Duodenal mucosa (tissue), 2 donors: ENCODE measurements around the gene LPP.

Experiments
- H3K27ac ChIP-seq: one replicate; pipeline ENCODE4 v1.7.0; 2013; ENCODE audit warnings: low read depth, low read length
- H3K27me3 ChIP-seq, 2 donors: one replicate each; pipeline ENCODE4 v1.7.0; 2013; ENCODE audit warnings: low read length in 2 of 2, control low read depth in 1 of 2; ENCODE audit not compliant: insufficient read depth in 2 of 2, control insufficient read depth in 1 of 2
- H3K36me3 ChIP-seq, 2 donors: one replicate each; pipeline ENCODE4 v1.7.0; 2013; ENCODE audit warnings: low read length in 2 of 2, control low read depth in 1 of 2; ENCODE audit not compliant: insufficient read depth in 2 of 2, control insufficient read depth in 1 of 2
- H3K4me1 ChIP-seq, 2 donors: one replicate each; pipeline ENCODE4 v1.7.0; 2013; ENCODE audit warnings: low read length in 2 of 2, control low read depth in 1 of 2; ENCODE audit not compliant: insufficient read depth in 2 of 2, control insufficient read depth in 1 of 2
- H3K4me3 ChIP-seq, 2 donors: one replicate each; pipeline ENCODE4 v1.7.0; 2013; ENCODE audit warnings: low read length in 2 of 2, low read depth in 1 of 2
- H3K9ac ChIP-seq, 2 donors: one replicate each; pipeline ENCODE4 v1.7.0; 2013; ENCODE audit warnings: low read length in 2 of 2, low read depth in 1 of 2
- H3K9me3 ChIP-seq, 2 donors: one replicate each; pipeline ENCODE4 v1.7.0; 2013; ENCODE audit warnings: low read length in 2 of 2, control low read depth in 1 of 2; ENCODE audit not compliant: control insufficient read depth in 1 of 2

LPP gene

DNA sequence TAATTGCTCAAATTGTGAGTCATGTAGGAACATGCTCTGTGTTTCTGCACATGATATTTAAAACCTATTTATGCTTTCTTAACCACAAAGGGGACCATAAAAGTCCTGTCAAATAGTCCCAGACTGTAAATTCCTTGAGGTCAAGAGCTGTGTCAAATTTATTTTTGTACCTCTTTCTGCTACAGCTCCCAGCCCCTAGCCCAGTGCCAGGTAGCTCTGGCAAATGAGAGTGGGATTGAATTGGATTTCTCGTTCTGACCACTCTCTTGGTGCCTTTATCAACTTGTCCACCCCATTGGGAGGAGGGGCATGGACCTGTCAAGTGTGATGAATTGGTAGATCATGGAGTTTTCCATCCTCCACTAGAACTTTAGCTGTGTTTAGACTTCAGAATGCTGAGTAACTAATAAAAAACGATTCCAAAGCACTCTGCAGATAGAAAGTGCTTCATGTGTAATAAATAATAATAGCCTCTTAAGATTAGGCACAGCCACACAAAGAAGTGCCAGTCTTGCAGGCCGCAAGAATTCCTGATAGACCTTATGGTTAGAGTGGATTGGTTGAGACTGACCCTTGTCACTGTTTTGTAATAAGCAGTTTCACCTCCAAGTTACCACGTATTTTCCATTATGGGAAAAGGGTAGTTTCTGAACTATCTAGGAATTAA lies 120.4 kb downstream of the LPP start:
- no peaks in the 10 kb centered on the region for H3K27me3 ChIP-seq
- no peaks in the 10 kb centered on the region for H3K9me3 ChIP-seq
- H3K27ac ChIP-seq = no peak overlapping the region
- no peak overlapping the region for H3K9ac ChIP-seq
- no peak overlapping the region for H3K4me3 ChIP-seq
- H3K4me1 ChIP-seq = peaks cover 4 to 37% of the 10 kb centered on the region in 2 donors
- no peaks in the 10 kb centered on the region for H3K36me3 ChIP-seq

DNA sequence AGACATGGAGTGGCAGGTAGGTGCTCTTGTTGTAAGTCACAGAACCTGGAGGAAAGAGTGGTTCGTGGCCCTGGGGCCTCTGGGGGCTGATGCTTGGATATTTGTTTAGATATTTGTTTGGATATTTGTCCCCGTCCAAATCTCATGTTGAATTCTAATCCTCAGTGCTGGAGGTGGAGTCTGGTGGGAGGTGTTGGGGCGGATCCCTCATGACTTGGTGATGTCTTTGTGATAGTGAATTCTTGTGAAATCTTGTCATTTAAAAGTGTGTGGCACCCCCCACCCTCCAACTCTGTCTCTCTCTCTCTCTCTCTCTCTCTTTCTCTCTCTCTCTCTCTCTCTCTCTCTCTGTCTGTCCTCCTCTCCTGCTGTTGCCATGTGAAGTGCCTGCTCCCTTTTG lies 122.4 kb downstream of the LPP start:
- Histone ChIP-seq H3K27me3 (no peaks in the 10 kb centered on the region), H3K27ac (no peak overlapping the region), H3K4me3 (no peak overlapping the region), H3K4me1 (peaks cover 4 to 26% of the 10 kb centered on the region in 2 donors), H3K9me3 (no peaks in the 10 kb centered on the region), H3K36me3 (no peaks in the 10 kb centered on the region), H3K9ac (no peak overlapping the region)

DNA sequence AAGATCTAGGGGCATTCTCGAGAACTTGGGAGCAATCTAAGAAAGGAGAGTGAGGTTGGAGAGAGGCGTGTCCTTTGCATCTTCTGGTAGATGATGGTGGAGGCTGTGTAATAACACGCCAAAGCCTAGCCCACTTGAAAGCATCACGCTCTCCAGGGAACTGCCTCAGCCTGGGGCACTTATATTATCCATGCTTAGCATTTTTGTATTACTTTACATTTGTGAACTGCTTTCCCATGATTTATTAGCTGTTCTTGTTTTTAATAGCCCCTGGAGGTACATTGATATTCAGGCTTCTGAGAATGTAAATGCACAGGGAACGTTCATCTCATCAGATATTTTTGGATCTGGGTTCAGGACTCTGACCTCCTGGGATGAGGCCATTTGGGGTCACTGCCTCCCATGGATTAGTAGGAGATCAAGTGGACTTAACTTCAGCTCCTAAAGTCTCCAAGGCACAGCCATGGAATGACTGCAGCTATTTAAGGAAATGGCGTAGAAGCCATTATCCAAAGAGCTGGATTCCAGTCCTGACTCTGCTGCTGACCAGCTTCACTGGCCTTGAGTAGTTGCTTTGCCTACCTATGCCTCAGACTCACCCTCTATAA lies 124.9 kb downstream of the LPP start:
- Histone ChIP-seq H3K27me3 (no peaks in the 10 kb centered on the region), H3K27ac (no peak overlapping the region), H3K4me3 (no peak overlapping the region), H3K9me3 (no peaks in the 10 kb centered on the region), H3K9ac (no peak overlapping the region), H3K36me3 (no peaks in the 10 kb centered on the region), H3K4me1 (peaks cover 14 to 20% of the 10 kb centered on the region in 2 donors)

DNA sequence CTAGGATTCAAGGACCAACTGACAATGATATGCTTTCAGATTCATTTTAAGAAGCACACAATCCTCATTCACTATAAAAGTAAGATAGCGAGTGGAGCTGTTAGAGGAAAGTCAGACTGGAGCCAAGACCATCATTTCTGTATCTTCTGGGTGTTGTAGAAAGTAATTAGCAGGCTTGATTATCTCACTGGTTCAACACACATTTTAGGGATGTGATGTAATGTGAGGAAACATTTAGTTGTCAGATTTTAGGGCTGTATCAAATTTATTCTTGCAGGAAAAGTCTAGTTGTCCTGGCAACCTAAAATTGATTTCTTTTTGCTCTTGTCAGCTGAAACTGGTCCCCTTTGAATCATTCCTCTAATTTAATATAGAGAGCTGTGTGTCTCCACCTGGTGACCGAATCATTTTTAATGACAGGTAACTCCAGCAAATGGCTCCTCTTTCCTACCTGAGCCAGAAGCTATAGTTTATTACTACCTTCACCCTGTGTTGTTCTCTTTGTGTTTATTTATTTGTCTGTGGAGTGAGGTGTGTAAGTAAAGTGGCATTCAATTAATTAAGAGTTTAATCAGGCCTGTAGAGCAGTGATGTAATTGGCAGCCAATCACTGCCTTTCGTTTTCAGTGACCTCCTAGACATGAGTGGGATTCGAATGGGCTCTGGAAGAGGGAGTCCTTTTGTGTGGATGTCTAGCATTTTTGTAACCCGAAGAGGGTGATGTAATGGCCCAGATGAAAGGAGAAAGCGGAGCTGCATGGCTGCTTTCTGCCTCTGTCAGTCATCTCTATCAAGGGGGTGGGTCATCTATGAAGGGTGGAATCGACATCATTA lies 125.8 kb downstream of the LPP start:
- Histone ChIP-seq H3K9me3 (no peaks in the 10 kb centered on the region), H3K36me3 (no peaks in the 10 kb centered on the region), H3K27me3 (no peaks in the 10 kb centered on the region), H3K27ac (no peak overlapping the region), H3K4me3 (no peak overlapping the region), H3K9ac (no peak overlapping the region), H3K4me1 (peaks cover 14 to 18% of the 10 kb centered on the region in 2 donors)

DNA sequence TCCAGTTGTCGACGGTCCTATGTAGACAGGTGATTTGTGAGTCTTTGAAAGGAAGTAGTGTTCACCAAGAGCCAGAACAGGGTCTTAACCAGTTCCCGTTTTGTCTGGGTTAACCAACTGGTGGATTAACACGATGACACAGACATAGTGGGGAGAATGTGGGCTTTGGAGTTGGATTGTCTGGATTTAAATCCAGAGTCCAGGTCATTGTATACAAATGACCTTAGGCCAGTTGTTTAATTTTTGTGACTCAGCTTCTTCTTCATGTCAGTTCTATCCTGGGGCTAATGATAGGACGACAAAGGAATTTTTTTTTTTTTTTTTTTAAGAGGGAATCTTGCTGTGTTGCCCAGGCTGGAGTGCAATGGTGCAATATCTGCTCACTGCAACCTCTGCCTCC lies 126.7 kb downstream of the LPP start:
- H3K4me1 ChIP-seq = peaks cover 15% of the 10 kb centered on the region in 2 donors
- H3K4me3 ChIP-seq = no peak overlapping the region
- no peak overlapping the region for H3K9ac ChIP-seq
- H3K36me3 ChIP-seq = no peaks in the 10 kb centered on the region
- H3K27ac ChIP-seq = no peak overlapping the region
- H3K9me3 ChIP-seq = no peaks in the 10 kb centered on the region
- no peaks in the 10 kb centered on the region for H3K27me3 ChIP-seq

DNA sequence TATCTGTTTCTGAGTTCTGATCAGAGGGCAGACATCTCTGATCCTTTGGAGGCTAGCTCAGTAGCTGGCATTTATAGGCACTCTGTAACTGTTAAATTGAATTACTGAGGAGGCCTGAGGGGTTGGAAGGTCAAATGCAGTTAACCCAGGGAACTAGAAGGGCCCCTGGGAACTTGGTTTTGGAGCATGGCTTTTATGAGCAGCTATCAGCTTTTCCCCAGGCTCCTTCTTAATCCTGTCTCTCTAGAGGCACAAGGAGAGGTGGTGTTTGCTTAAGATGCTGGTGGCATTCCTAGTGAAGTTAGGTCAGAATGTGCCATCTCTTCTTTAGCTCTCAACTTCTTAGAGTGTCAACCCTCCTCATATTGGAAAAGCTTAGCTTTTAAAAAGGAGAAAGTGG lies 128.9 kb downstream of the LPP start:
- Histone ChIP-seq H3K9me3 (no peaks in the 10 kb centered on the region), H3K4me3 (no peak overlapping the region), H3K27ac (no peak overlapping the region), H3K4me1 (peaks cover 15 to 18% of the 10 kb centered on the region in 2 donors), H3K27me3 (no peaks in the 10 kb centered on the region), H3K9ac (no peak overlapping the region), H3K36me3 (no peaks in the 10 kb centered on the region)

DNA sequence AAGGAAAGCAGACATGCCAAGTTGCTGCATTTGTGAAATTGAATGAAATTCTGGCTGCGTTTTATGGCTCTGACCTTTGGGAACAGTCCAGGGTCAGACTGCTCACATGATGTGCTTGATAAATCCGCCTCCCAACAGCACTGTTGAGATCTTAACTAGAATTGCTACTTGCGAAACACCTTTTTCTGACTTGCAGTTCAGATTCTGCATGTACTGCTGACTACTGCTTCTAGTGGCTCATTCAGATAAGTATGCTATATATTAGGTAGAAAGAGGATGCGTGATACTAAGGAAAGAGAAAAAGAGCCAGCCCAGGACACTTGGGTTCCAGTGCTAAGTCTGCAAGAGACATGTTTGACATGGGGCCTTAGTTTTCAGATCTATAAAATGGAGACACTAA lies 129.4 kb downstream of the LPP start:
- Histone ChIP-seq H3K4me3 (no peak overlapping the region), H3K9me3 (no peaks in the 10 kb centered on the region), H3K9ac (no peak overlapping the region), H3K36me3 (no peaks in the 10 kb centered on the region), H3K27ac (no peak overlapping the region), H3K27me3 (no peaks in the 10 kb centered on the region), H3K4me1 (peaks cover 15 to 18% of the 10 kb centered on the region in 2 donors)

DNA sequence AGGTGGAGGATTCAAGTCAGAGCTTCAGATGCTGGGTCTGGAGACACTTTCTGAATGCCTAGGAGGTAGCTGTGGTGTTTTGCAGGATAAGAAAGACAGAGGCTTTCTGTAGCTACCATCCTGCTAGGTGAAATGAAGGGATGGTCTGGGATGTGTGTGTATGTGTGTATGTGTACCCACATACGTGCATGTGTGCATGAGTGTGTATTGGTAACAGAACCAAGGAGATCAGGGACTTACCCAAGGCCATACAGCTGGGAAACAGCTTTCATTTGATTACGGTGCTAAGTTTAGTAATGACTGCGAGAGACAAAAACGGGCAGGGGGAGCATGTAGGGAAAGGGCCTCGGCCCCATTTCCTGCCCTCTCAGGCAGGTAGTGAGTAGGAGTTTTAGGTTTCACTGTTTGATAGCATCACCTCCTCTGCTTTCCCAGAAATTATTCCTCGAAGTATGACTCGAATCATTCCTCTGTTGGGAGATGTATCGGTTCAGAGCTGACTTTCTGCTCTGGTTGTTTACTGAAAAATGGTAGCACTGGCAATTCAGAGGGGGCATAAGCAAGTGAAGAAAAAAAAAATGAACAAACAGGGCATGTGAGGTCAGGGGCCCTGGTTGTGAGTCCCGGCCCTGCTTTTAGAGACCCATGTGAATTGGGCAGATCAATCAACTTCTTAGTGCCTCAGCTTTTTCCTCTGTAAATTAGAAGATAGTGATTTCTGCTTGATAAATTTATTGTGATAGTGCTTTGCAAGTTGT lies 130.7 kb downstream of the LPP start:
- Histone ChIP-seq H3K27me3 (no peaks in the 10 kb centered on the region), H3K36me3 (no peaks in the 10 kb centered on the region), H3K4me3 (no peak overlapping the region), H3K27ac (no peak overlapping the region), H3K9me3 (no peaks in the 10 kb centered on the region), H3K9ac (no peak overlapping the region), H3K4me1 (peaks cover 15 to 18% of the 10 kb centered on the region in 2 donors)

DNA sequence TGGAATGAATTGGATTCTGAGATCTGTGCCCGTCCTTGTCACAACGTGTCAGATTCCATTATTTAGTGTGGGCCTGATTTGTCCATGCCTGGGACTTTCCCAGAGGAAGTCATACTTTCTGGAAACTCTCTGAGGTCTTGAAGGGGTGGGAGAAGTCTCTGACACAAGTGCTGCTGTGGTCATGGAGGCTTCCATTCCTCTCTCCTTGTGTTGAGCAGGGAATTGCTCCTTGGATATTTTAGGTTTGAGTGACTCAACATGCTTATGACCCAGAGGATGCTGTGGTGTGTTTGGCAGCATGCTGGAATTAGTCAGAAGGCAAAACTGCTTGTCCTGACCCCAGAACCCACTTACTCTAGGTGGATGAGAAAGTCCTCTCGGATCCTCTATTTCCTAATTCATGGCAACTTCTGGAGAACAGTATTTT lies 132.1 kb downstream of the LPP start:
- no peak overlapping the region for H3K4me3 ChIP-seq
- H3K4me1 ChIP-seq = peaks cover 18 to 24% of the 10 kb centered on the region in 2 donors
- peaks cover 0 to 8% of the 10 kb centered on the region in 2 donors for H3K36me3 ChIP-seq
- no peaks in the 10 kb centered on the region for H3K9me3 ChIP-seq
- H3K27me3 ChIP-seq = no peaks in the 10 kb centered on the region
- H3K9ac ChIP-seq = no peak overlapping the region
- peak overlapping the region; percentile 30 for H3K27ac ChIP-seq
